Measurements from ENCODE around the gene FSTL3. TPM values are rescaled to one million over a fixed set of nuclear protein-coding genes. Genes with fewer than 3 reads are reported as not detected.

Gene FSTL3
- total and polyA plus RNA-seq, 2 of the 8 experiments (the other 6 are each of a cell fraction or from before 2014, with no cell fraction given), result 8.1 to 11.8 TPM

GRCh38 chr19:680287-681028 is 4.3 kb downstream of the FSTL3 start (continued):
- no peak for TF ChIP-seq TEAD4 (IDR thresholded peaks at IDR 0.05; ENCODE audit: low read depth, low read length)
- no peak for TF ChIP-seq SUZ12 (IDR thresholded peaks at IDR 0.05; ENCODE audit: low read length)
- 0 out of 2 replicates have a peak, but pooled peaks have one; percentile 6 for TF ChIP-seq TBP (IDR thresholded peaks at IDR 0.05; ENCODE audit: low read depth, low read length)
- TF ChIP-seq RNF2 (IDR thresholded peaks at IDR 0.05; ENCODE audit: borderline replicate concordance, low read depth, low read length, missing control alignments, poor library complexity, severe bottlenecking), result no peak
- no peak for TF ChIP-seq MAFK (IDR thresholded peaks at IDR 0.05; ENCODE audit: low read depth, low read length)
- TF ChIP-seq RBBP5 (IDR thresholded peaks at IDR 0.05; ENCODE audit: borderline replicate concordance, low read depth, low read length), result 0 out of 2 replicates have a peak, but pooled peaks have one; percentile 4
- no peak for TF ChIP-seq TAF7 (optimal IDR thresholded peaks at IDR 0.05; ENCODE audit: borderline replicate concordance, low read depth, low read length)
- peak; percentile 92 for TF ChIP-seq KDM4A (IDR thresholded peaks at IDR 0.05; ENCODE audit: low read depth, low read length, severe bottlenecking)
- TF ChIP-seq SAP30 (IDR thresholded peaks at IDR 0.05; ENCODE audit: insufficient read depth, insufficient replicate concordance, low read length), result no peak
- TF ChIP-seq CTCF (IDR thresholded peaks at IDR 0.05; ENCODE audit: control extremely low read depth in 1 of 3, insufficient read depth in 1 of 3, low read depth in 1 of 3, low read length in 3 of 3), result peak; percentile 37 to 54 (median 54)
- no peak for TF ChIP-seq RXRA (IDR thresholded peaks at IDR 0.05; ENCODE audit: insufficient read depth, low read depth, low read length)
- TF ChIP-seq ZNF274 (IDR thresholded peaks at IDR 0.05; ENCODE audit: borderline replicate concordance, extremely low read depth, low read length), result no peak
- TF ChIP-seq FOSL1 (IDR thresholded peaks at IDR 0.05; ENCODE audit: insufficient read depth, low read depth, low read length), result no peak
- TF ChIP-seq MAX (IDR thresholded peaks at IDR 0.05), result peak; percentile 11; the same call in 1 of the 2 replicates
